Measurements from ENCODE around the gene KIF5C. TPM values are rescaled to one million over a fixed set of nuclear protein-coding genes. Genes with fewer than 3 reads are reported as not detected.

The KIF5C gene
- total and polyA plus RNA-seq, 2 of the 13 experiments (the other 11 are each of a cell fraction or from before 2014, with no cell fraction given), result 0.15 to 0.20 TPM

DNA sequence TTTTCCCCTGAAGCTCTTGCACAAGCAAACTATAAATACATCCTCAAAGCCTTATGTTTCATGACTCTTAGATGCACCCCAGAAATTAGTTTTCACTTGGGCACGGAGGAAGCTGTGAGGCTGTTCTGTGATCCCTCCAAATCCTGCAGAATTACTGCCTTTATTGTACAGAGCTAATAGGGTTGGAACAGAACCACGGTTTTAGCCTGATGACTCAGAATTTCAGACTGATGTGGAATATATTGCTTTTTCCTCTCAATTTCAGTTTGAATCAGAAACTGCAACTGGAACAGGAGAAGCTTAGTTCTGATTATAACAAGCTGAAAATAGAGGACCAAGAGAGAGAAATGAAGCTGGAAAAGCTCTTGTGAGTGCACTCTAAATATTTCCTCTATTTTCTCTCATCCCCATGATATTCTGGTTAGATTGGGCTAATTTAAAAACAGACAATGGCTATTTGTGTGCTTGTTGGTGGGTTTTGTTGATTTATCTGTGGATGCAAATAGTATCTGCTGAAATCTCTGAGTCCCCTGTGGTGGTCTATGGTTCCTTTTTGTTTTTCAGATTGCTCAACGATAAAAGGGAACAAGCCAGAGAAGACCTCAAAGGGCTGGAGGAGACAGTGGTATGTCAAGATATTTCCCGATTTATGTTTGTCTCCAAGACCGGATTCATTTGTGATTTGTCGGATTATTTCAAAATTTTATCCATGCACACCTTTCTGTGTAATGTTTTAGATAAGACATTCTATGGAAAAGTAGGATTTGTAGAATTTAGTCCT, 125.3 kb downstream of the KIF5C start:
- in situ Hi-C loops (cut with HindIII; ENCODE audit: extremely low pct_ligation_motif_present, low pct_unique_long_range_greater_than_20kb), result no loop called here
- DNase-seq (ENCODE audit: low spot score) (no peak), ATAC-seq (no peak), FAIRE-seq (no peak)
- ChIA-PET CTCF (ENCODE audit: low intra/inter-chr PET ratio, low total read pairs) (no interaction called here), POLR2A (no interaction called here)
- 14% methylated on average over 6 of the region's 6 CpGs for WGBS (ENCODE audit: low lambda C conversion rate)
- H3K4me3 ChIP-seq (replicated peaks in 1 of 3; ENCODE audit: insufficient read depth in 1 of 3, low read depth in 2 of 3, low read length in 3 of 3), result no peak overlapping the region
- TF ChIP-seq TRIM24 (CRISPR knock-in tag; IDR thresholded peaks at IDR 0.05) (no peak), ZNF329 (CRISPR knock-in tag; IDR thresholded peaks at IDR 0.05; ENCODE audit: low read depth) (no peak), SRSF1 (optimal IDR thresholded peaks at IDR 0.05; ENCODE audit: low read depth, low read length) (no peak), U2AF1 (optimal IDR thresholded peaks at IDR 0.05; ENCODE audit: low read depth, low read length) (no peak), KLF16 (CRISPR knock-in tag; IDR thresholded peaks at IDR 0.05) (no peak), ZNF331 (CRISPR knock-in tag; IDR thresholded peaks at IDR 0.05) (no peak), ZNF546 (CRISPR knock-in tag; conservative IDR thresholded peaks at IDR 0.05) (no peak), CREB1 (IDR thresholded peaks at IDR 0.05) (no peak), CREB1 (CRISPR knock-in tag; IDR thresholded peaks at IDR 0.05) (no peak), ZNF773 (CRISPR knock-in tag; IDR thresholded peaks at IDR 0.05; ENCODE audit: borderline replicate concordance) (no peak), HIVEP1 (CRISPR knock-in tag; IDR thresholded peaks at IDR 0.05) (no peak), ZNF17 (CRISPR knock-in tag; IDR thresholded peaks at IDR 0.05) (no peak)
- TF ChIP-seq, protein P1, sequence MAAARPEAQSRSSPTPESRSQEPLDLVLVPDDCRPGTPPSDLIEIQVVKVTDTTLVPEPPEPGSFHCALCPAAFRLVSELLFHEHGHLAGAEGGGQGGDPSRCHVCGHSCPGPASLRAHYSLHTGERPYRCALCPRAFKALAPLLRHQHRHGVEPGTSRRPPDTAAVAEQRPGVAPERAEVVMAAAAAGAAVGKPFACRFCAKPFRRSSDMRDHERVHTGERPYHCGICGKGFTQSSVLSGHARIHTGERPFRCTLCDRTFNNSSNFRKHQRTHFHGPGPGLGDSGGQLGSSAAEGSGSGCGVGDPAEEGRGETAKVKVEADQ (CRISPR knock-in tag; IDR thresholded peaks at IDR 0.05; ENCODE audit: borderline replicate concordance), result no peak
- TF ChIP-seq, protein P2, sequence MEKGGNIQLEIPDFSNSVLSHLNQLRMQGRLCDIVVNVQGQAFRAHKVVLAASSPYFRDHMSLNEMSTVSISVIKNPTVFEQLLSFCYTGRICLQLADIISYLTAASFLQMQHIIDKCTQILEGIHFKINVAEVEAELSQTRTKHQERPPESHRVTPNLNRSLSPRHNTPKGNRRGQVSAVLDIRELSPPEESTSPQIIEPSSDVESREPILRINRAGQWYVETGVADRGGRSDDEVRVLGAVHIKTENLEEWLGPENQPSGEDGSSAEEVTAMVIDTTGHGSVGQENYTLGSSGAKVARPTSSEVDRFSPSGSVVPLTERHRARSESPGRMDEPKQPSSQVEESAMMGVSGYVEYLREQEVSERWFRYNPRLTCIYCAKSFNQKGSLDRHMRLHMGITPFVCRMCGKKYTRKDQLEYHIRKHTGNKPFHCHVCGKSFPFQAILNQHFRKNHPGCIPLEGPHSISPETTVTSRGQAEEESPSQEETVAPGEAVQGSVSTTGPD (CRISPR knock-in tag; IDR thresholded peaks at IDR 0.05), result no peak
- TF ChIP-seq, protein P3, sequence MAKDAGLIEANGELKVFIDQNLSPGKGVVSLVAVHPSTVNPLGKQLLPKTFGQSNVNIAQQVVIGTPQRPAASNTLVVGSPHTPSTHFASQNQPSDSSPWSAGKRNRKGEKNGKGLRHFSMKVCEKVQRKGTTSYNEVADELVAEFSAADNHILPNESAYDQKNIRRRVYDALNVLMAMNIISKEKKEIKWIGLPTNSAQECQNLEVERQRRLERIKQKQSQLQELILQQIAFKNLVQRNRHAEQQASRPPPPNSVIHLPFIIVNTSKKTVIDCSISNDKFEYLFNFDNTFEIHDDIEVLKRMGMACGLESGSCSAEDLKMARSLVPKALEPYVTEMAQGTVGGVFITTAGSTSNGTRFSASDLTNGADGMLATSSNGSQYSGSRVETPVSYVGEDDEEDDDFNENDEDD (CRISPR knock-in tag; IDR thresholded peaks at IDR 0.05; ENCODE audit: borderline replicate concordance), result no peak
- TF ChIP-seq, protein P4, sequence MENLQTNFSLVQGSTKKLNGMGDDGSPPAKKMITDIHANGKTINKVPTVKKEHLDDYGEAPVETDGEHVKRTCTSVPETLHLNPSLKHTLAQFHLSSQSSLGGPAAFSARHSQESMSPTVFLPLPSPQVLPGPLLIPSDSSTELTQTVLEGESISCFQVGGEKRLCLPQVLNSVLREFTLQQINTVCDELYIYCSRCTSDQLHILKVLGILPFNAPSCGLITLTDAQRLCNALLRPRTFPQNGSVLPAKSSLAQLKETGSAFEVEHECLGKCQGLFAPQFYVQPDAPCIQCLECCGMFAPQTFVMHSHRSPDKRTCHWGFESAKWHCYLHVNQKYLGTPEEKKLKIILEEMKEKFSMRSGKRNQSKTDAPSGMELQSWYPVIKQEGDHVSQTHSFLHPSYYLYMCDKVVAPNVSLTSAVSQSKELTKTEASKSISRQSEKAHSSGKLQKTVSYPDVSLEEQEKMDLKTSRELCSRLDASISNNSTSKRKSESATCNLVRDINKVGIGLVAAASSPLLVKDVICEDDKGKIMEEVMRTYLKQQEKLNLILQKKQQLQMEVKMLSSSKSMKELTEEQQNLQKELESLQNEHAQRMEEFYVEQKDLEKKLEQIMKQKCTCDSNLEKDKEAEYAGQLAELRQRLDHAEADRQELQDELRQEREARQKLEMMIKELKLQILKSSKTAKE (CRISPR knock-in tag; IDR thresholded peaks at IDR 0.05; ENCODE audit: borderline replicate concordance), result no peak
- H3K9me3 ChIP-seq (ENCODE audit: low read length), result no peaks in the 10 kb centered on the region
- H3K79me2 ChIP-seq (ENCODE audit: insufficient read depth, low read length), result no peaks in the 10 kb centered on the region
- intact Hi-C loops (cut with micrococcal nuclease; ENCODE audit: unreplicated experiment), result no loop called here
- H3K36me3 ChIP-seq (replicated peaks in 1 of 2; ENCODE audit: control insufficient read depth in 1 of 2, insufficient read depth in 2 of 2, low read length in 2 of 2), result no peaks in the 10 kb centered on the region
- BruUV-seq (replicated peaks), result no TSS peak
- H3K4me1 ChIP-seq (ENCODE audit: insufficient read depth, low read length), result no peaks in the 10 kb centered on the region
- no peak overlapping the region for H3K27ac ChIP-seq (ENCODE audit: extremely low read length, insufficient read depth, low read length)
- H3K9ac ChIP-seq (ENCODE audit: insufficient read depth, low read depth, low read length), result no peak overlapping the region
- H3K27me3 ChIP-seq (ENCODE audit: control insufficient read depth in 1 of 2, insufficient read depth in 2 of 2, low read length in 2 of 2), result peaks cover 0 to 49% of the 10 kb centered on the region in 2 experiments; a peak in 2 of 5 replicates
- H3K4me2 ChIP-seq (ENCODE audit: low read depth, low read length), result no peak overlapping the region
- H4K20me1 ChIP-seq (ENCODE audit: insufficient read depth, low read length), result no peaks in the 10 kb centered on the region
- H2AFZ ChIP-seq (ENCODE audit: low read length), result no peak overlapping the region
